Measurements from ENCODE around the gene ACO1. TPM values are rescaled to one million over a fixed set of nuclear protein-coding genes. Genes with fewer than 3 reads are reported as not detected.

The ACO1 gene
- total and polyA plus RNA-seq, 2 experiments from 2014 or later: 72.0 to 79.5 TPM

DNA sequence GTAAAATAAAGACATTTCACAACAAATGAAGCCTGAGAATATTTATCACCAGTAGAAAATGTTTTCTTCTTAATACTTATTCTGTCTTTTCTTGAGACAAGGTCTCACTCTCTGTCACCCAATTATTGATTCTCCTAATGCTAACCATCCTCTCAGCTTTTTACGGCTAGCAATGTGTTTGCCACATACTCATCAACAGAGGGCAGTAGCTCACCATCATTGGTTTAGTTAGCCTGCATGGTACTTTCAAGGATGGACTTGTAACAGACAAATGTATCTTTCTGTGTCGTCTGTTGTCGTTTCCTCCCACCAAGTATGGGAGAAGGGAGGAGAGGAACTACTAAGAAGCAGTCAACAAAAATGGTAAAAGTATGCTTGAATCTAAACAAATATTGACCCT lies 5.9 kb upstream of the ACO1 start:
- no peaks in the 10 kb centered on the region for H3K36me3 ChIP-seq (ENCODE audit: low read depth)
- TF ChIP-seq EZH2 (IDR thresholded peaks at IDR 0.05; ENCODE audit: insufficient read depth, poor library complexity, severe bottlenecking) (no peak), EZH2phosphoT487 (IDR thresholded peaks at IDR 0.05; ENCODE audit: insufficient read depth, low read depth) (no peak)
- peak overlapping the region; percentile 91 for H3K4me2 ChIP-seq (ENCODE audit: unreplicated experiment)
- no peaks in the 10 kb centered on the region for H3K9me2 ChIP-seq (ENCODE audit: insufficient read depth)
- H3K9ac ChIP-seq: 0 out of 2 replicates have a peak overlapping the region, but pooled peaks have one; percentile 4
- DNase-seq: peak; percentile 81
- H2AFZ ChIP-seq: peak overlapping the region; percentile 73
- 1 to 4% methylated on average over 3 of the region's 3 CpGs for WGBS, 2 experiments (ENCODE audit: low coverage in 1 of 2, low lambda C conversion rate in 2 of 2, missing lambda C conversion rate in 2 of 2)
- in situ Hi-C loops (cut with MboI): loop anchor here (25.0 kb wide), 1 partner anchor 584 kb away; no protein-coding TSS in a partner anchor
- H4K20me1 ChIP-seq (ENCODE audit: insufficient read depth): no peaks in the 10 kb centered on the region
- H3K4me3 ChIP-seq: peak overlapping the region; percentile 53
- H3K79me2 ChIP-seq (ENCODE audit: insufficient read depth): no peaks in the 10 kb centered on the region
- peaks cover 6% of the 10 kb centered on the region; the same call in 1 of the 2 replicates for H3F3A ChIP-seq (ENCODE audit: insufficient read depth)
- H3K9me3 ChIP-seq (ENCODE audit: low read depth): no peaks in the 10 kb centered on the region
- H3K27ac ChIP-seq: no peak overlapping the region
- 0 out of 2 replicates have a peak, but pooled peaks cover 5% of the 10 kb centered on the region for H3K4me1 ChIP-seq (ENCODE audit: insufficient read depth)
- no peaks in the 10 kb centered on the region for H3K27me3 ChIP-seq (replicated peaks; ENCODE audit: insufficient read depth)

DNA sequence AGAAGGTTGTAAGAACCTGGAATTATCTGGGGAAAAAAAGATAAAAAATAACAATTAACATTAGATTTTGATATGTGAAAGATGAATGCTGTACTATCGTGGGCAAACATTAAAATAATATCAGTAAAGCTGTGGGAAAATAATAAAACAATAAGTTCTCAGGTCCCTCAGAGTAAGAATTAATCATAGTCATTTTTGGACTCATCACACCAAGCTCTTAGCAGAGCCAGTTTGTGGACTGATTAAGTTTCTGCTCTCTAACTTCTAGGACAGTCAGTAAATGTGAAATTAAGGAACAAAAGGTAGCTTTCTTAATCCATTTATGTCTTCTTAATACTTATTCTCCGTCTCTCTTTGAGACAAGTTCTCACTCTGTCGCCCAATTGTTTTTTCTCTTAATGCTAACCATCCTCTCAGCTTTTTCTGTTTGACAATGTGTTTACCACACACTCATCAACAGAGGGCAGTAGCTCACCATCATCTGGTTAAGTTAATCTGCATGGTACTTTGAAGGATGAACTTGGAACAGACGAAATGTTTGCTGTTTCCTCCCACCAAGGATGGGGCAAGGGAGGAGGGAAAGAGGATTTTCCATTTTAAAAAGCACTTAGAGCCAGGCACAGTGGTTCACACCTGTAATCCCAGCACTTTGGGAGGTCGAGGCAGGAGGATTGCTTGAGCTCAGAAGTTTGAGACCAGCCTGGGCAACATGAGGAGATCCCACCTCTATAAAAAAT lies 5.3 kb upstream of the ACO1 start:
- Histone ChIP-seq H4K20me1 (ENCODE audit: insufficient read depth) (no peaks in the 10 kb centered on the region), H3K36me3 (ENCODE audit: low read depth) (no peaks in the 10 kb centered on the region), H3K9me2 (ENCODE audit: insufficient read depth) (no peaks in the 10 kb centered on the region), H2AFZ (peak overlapping the region; percentile 73), H3K27ac (no peak overlapping the region), H3K27me3 (replicated peaks; ENCODE audit: insufficient read depth) (no peaks in the 10 kb centered on the region), H3K4me1 (ENCODE audit: insufficient read depth) (0 out of 2 replicates have a peak, but pooled peaks cover 5% of the 10 kb centered on the region), H3K9me3 (ENCODE audit: low read depth) (no peaks in the 10 kb centered on the region), H3F3A (ENCODE audit: insufficient read depth) (peaks cover 9% of the 10 kb centered on the region; the same call in 1 of the 2 replicates), H3K4me3 (peak overlapping the region; percentile 53), H3K79me2 (ENCODE audit: insufficient read depth) (no peaks in the 10 kb centered on the region), H3K9ac (0 out of 2 replicates have a peak overlapping the region, but pooled peaks have one; percentile 4), H3K4me2 (ENCODE audit: unreplicated experiment) (peak overlapping the region; percentile 91)
- 1 to 6% methylated on average over 5 of the region's 5 CpGs for WGBS, 2 experiments (ENCODE audit: low coverage in 1 of 2, low lambda C conversion rate in 2 of 2, missing lambda C conversion rate in 2 of 2)
- no peak for TF ChIP-seq EZH2phosphoT487 (IDR thresholded peaks at IDR 0.05; ENCODE audit: insufficient read depth, low read depth)
- TF ChIP-seq EZH2 (IDR thresholded peaks at IDR 0.05; ENCODE audit: insufficient read depth, poor library complexity, severe bottlenecking): no peak
- in situ Hi-C loops (cut with MboI): loop anchor here (25.0 kb wide), 1 partner anchor 583 kb away; no protein-coding TSS in a partner anchor
- DNase-seq: peak; percentile 85

DNA sequence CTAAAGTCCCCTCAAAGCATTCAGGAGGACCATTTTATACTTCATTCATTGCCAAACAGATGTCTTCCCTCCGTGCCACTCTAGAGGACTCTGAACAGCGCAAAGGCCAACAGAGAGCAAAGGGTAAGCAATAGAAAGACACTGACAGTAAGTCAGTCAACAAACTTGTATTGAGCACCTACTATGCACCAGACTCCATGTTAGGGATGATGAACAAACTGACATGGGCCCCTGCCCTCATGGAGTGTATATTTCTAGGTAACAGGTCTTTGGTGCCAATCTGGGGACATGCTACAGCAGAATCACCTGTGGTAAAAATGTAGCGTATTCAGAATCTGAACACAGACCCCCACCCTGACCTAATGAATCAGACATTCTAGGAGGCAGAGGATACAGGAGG lies 3.5 kb upstream of the ACO1 start:
- no peak overlapping the region for H3K27ac ChIP-seq
- H3F3A ChIP-seq (ENCODE audit: insufficient read depth): peaks cover 17% of the 10 kb centered on the region; the same call in 1 of the 2 replicates
- H3K9ac ChIP-seq: no peak overlapping the region
- no peak overlapping the region for H2AFZ ChIP-seq
- in situ Hi-C loops (cut with MboI): loop anchor here (25.0 kb wide), 1 partner anchor 581 kb away; no protein-coding TSS in a partner anchor
- no peak overlapping the region for H3K4me2 ChIP-seq (ENCODE audit: unreplicated experiment)
- no peak for TF ChIP-seq EZH2phosphoT487 (IDR thresholded peaks at IDR 0.05; ENCODE audit: insufficient read depth, low read depth)
- no peaks in the 10 kb centered on the region for H3K9me2 ChIP-seq (ENCODE audit: insufficient read depth)
- WGBS, 2 experiments (ENCODE audit: low coverage in 1 of 2, low lambda C conversion rate in 2 of 2, missing lambda C conversion rate in 2 of 2): 91% methylated on average over 3 of the region's 3 CpGs
- H4K20me1 ChIP-seq (ENCODE audit: insufficient read depth): 0 out of 2 replicates have a peak, but pooled peaks cover under 1% of the 10 kb centered on the region
- no peaks in the 10 kb centered on the region for H3K27me3 ChIP-seq (replicated peaks; ENCODE audit: insufficient read depth)
- no peak for DNase-seq
- H3K79me2 ChIP-seq (ENCODE audit: insufficient read depth): peaks cover 13% of the 10 kb centered on the region
- H3K9me3 ChIP-seq (ENCODE audit: low read depth): no peaks in the 10 kb centered on the region
- H3K4me1 ChIP-seq (ENCODE audit: insufficient read depth): peaks cover 12% of the 10 kb centered on the region; the same call in 1 of the 2 replicates
- H3K36me3 ChIP-seq (ENCODE audit: low read depth): no peaks in the 10 kb centered on the region
- no peak overlapping the region for H3K4me3 ChIP-seq

DNA sequence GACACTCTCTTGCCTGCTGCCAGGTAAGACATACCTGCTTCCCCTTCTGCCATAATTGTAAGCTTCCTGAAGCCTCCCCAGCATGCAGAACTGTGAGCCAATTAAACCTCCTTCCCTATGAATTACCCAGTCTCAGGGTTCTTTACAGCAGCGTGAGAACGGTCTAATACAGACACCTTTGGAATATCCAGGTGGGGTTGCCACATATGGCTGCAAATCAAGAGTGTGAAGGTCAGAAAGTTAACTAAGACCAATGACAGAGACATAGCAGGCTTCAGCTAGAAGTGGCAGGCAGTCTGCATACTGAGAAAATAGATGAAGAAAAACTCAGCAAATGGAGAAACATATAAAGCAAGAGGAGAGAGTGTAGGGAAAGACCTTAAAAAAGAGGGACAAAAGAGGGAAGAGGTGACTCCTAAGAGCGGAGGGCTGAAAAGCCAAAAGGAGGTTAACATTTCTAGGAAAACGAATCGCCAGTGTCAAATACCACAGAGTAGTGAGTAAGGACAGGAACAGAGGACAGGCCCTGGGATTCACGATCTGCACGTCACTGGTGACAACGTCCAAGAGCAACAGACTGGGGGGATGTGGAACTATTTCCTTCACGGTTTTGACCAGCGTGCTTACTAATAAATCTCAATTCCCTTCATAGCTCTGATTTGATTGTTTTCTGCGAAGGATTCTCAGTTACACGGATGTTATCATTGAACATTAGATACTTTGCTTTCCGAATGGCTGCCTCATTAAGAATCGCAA lies 1.7 kb upstream of the ACO1 start:
- Histone ChIP-seq H3K9me2 (ENCODE audit: insufficient read depth) (no peaks in the 10 kb centered on the region), H3K4me1 (ENCODE audit: insufficient read depth) (peaks cover 12% of the 10 kb centered on the region; the same call in 1 of the 2 replicates), H3K79me2 (ENCODE audit: insufficient read depth) (peaks cover 31% of the 10 kb centered on the region), H3K36me3 (ENCODE audit: low read depth) (no peaks in the 10 kb centered on the region), H3K27me3 (replicated peaks; ENCODE audit: insufficient read depth) (no peaks in the 10 kb centered on the region), H2AFZ (no peak overlapping the region), H3K4me3 (no peak overlapping the region), H3K9me3 (ENCODE audit: low read depth) (no peaks in the 10 kb centered on the region), H4K20me1 (ENCODE audit: insufficient read depth) (0 out of 2 replicates have a peak, but pooled peaks cover 7% of the 10 kb centered on the region), H3K4me2 (ENCODE audit: unreplicated experiment) (no peak overlapping the region), H3K9ac (no peak overlapping the region), H3K27ac (no peak overlapping the region), H3F3A (ENCODE audit: insufficient read depth) (peaks cover 17% of the 10 kb centered on the region; the same call in 1 of the 2 replicates)
- TF ChIP-seq EZH2phosphoT487 (IDR thresholded peaks at IDR 0.05; ENCODE audit: insufficient read depth, low read depth) (no peak), EZH2 (IDR thresholded peaks at IDR 0.05; ENCODE audit: insufficient read depth, poor library complexity, severe bottlenecking) (no peak)
- WGBS, 2 experiments (ENCODE audit: low coverage in 1 of 2, low lambda C conversion rate in 2 of 2, missing lambda C conversion rate in 2 of 2): 69 to 71% methylated on average over 14 of the region's 14 CpGs
- in situ Hi-C loops (cut with MboI): loop anchor here (25.0 kb wide), 1 partner anchor 580 kb away; no protein-coding TSS in a partner anchor
- DNase-seq: no peak

Data from GM23248 (cell line).